ENCODE results near the gene SMAD7.

The SMAD7 gene

GRCh38 chr18:48990481-48991318 is 39.9 kb upstream of the SMAD7 start:
- TF ChIP-seq CTCF (IDR thresholded peaks at IDR 0.05) = no peak

- TF ChIP-seq CTCF (IDR thresholded peaks at IDR 0.05) = no peak
Observed at GRCh38 chr18:48989304-48990303, 38.8 kb upstream of the SMAD7 start.

- no peak for TF ChIP-seq CTCF (IDR thresholded peaks at IDR 0.05)
Observed at GRCh38 chr18:48988508-48989303, 37.9 kb upstream of the SMAD7 start.

GRCh38 chr18:48987821-48988220 is 37.1 kb upstream of the SMAD7 start:
- no peak for TF ChIP-seq CTCF (IDR thresholded peaks at IDR 0.05)

GRCh38 chr18:48986851-48987761 is 36.3 kb upstream of the SMAD7 start:
- TF ChIP-seq CTCF (IDR thresholded peaks at IDR 0.05) = no peak

GRCh38 chr18:48985161-48985560 is 34.4 kb upstream of the SMAD7 start:
- no peak for TF ChIP-seq CTCF (IDR thresholded peaks at IDR 0.05)
